ENCODE data around the gene PANK4. TPM values are rescaled to one million over a fixed set of nuclear protein-coding genes. Genes with fewer than 3 reads are reported as not detected.

Gene PANK4
- total and polyA plus RNA-seq, 2 experiments from 2014 or later = 18.5 to 21.3 TPM

- Histone ChIP-seq H3K27me3 (no peaks in the 10 kb centered on the region), H3K9me3 (ENCODE audit: low read depth) (no peaks in the 10 kb centered on the region), H3K4me2 (no peak overlapping the region), H3K4me3 (no peak overlapping the region), H3K79me2 (no peaks in the 10 kb centered on the region), H3K4me1 (ENCODE audit: insufficient read depth) (peaks cover 15% of the 10 kb centered on the region), H3K9me2 (replicated peaks; ENCODE audit: insufficient read depth) (no peaks in the 10 kb centered on the region), H4K20me1 (ENCODE audit: insufficient read depth, poor library complexity, severe bottlenecking) (no peaks in the 10 kb centered on the region), H3K36me3 (replicated peaks; ENCODE audit: insufficient read depth, low read depth) (no peaks in the 10 kb centered on the region), H2AFZ (no peak overlapping the region), H3K27ac (no peak overlapping the region)
- DNase-seq (ENCODE audit: low spot score) = no peak
- 92% methylated on average over 13 of the region's 15 CpGs for WGBS (ENCODE audit: low lambda C conversion rate, missing lambda C conversion rate)
- TF ChIP-seq CTCF (IDR thresholded peaks at IDR 0.05; ENCODE audit: poor library complexity) (no peak), EZH2phosphoT487 (IDR thresholded peaks at IDR 0.05; ENCODE audit: low read depth, severe bottlenecking, unreplicated experiment) (no peak), EZH2 (IDR thresholded peaks at IDR 0.05; ENCODE audit: borderline replicate concordance) (no peak)
Observed at GRCh38 chr1:2560299-2561073, 34.1 kb upstream of the PANK4 start.

DNA sequence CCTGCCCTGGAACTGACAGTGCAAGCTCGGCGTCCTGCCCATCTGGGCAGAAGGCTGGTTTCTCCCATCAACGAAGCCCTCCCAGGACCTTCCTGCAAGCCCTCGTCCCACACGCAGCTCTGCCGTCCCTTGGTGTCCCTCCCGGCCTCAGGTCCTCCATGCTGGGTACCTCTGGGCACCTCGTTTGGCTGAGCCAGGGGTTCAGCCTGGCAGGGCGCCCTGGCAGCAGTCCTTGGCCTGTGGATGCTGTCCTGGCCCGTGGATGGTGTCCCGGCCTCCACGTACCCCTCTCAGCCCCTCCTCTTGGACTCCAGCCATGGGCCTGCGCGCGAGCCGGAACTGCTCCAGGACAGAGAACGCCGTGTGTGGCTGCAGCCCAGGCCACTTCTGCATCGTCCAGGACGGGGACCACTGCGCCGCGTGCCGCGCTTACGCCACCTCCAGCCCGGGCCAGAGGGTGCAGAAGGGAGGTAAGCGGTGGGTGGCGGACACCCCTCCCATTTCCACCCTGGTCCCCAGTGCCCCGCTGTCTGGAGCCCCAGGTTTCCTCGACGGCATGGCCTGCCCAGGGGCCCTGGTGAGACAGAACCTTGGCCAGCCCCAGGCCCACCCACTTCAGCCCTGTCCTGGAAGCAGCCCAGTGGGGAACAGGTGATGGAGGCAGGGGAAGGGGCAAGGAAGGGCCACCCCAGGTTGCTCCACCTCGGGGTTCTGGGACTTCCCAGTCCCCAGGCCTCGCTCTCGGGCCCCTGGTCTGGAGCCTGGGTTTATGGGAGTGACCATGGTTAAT is 33.3 kb upstream of the PANK4 start:
- no peaks in the 10 kb centered on the region for H3K36me3 ChIP-seq (replicated peaks; ENCODE audit: insufficient read depth, low read depth)
- no peak overlapping the region for H3K4me3 ChIP-seq
- no peaks in the 10 kb centered on the region for H3K9me3 ChIP-seq (ENCODE audit: low read depth)
- H2AFZ ChIP-seq = no peak overlapping the region
- H3K79me2 ChIP-seq = no peaks in the 10 kb centered on the region
- no peaks in the 10 kb centered on the region for H3K9me2 ChIP-seq (replicated peaks; ENCODE audit: insufficient read depth)
- H3K4me2 ChIP-seq = no peak overlapping the region
- no peak overlapping the region for H3K27ac ChIP-seq
- no peaks in the 10 kb centered on the region for H3K27me3 ChIP-seq
- H3K4me1 ChIP-seq (ENCODE audit: insufficient read depth) = peaks cover 15% of the 10 kb centered on the region
- TF ChIP-seq CTCF (IDR thresholded peaks at IDR 0.05; ENCODE audit: poor library complexity) (no peak), EZH2phosphoT487 (IDR thresholded peaks at IDR 0.05; ENCODE audit: low read depth, severe bottlenecking, unreplicated experiment) (no peak), EZH2 (IDR thresholded peaks at IDR 0.05; ENCODE audit: borderline replicate concordance) (no peak)
- no peaks in the 10 kb centered on the region for H4K20me1 ChIP-seq (ENCODE audit: insufficient read depth, poor library complexity, severe bottlenecking)
- no peak for DNase-seq (ENCODE audit: low spot score)
- WGBS (ENCODE audit: low lambda C conversion rate, missing lambda C conversion rate) = 90% methylated on average over 32 of the region's 35 CpGs

GRCh38 chr1:2558861-2559260 is 32.5 kb upstream of the PANK4 start:
- H3K4me3 ChIP-seq = no peak overlapping the region
- no peaks in the 10 kb centered on the region for H3K9me2 ChIP-seq (replicated peaks; ENCODE audit: insufficient read depth)
- peaks cover 15% of the 10 kb centered on the region for H3K4me1 ChIP-seq (ENCODE audit: insufficient read depth)
- TF ChIP-seq CTCF (IDR thresholded peaks at IDR 0.05; ENCODE audit: poor library complexity) = no peak
- no peak for TF ChIP-seq EZH2phosphoT487 (IDR thresholded peaks at IDR 0.05; ENCODE audit: low read depth, severe bottlenecking, unreplicated experiment)
- no peak for TF ChIP-seq EZH2 (IDR thresholded peaks at IDR 0.05; ENCODE audit: borderline replicate concordance)
- no peaks in the 10 kb centered on the region for H3K27me3 ChIP-seq
- H4K20me1 ChIP-seq (ENCODE audit: insufficient read depth, poor library complexity, severe bottlenecking) = no peaks in the 10 kb centered on the region
- H3K9me3 ChIP-seq (ENCODE audit: low read depth) = no peaks in the 10 kb centered on the region
- DNase-seq (ENCODE audit: low spot score) = no peak
- H3K36me3 ChIP-seq (replicated peaks; ENCODE audit: insufficient read depth, low read depth) = no peaks in the 10 kb centered on the region
- H3K4me2 ChIP-seq = no peak overlapping the region
- H3K79me2 ChIP-seq = no peaks in the 10 kb centered on the region
- no peak overlapping the region for H3K27ac ChIP-seq
- 94% methylated on average over 6 of the region's 6 CpGs for WGBS (ENCODE audit: low lambda C conversion rate, missing lambda C conversion rate)
- no peak overlapping the region for H2AFZ ChIP-seq
